Daoy (cell line): ENCODE data around the gene IQGAP1. TPM values are rescaled to one million over a fixed set of nuclear protein-coding genes. Genes with fewer than 3 reads are reported as not detected.
"Not testable (repeated sequence)": the region's sequence is repeated elsewhere in the genome, so short reads cannot be mapped to it uniquely, and the experiment has no call there.

Experiments used
- DNase-seq: peaks from one replicate; pipeline ENCODE4 v3.0.0-alpha.2; 2015; ENCODE audit warnings: low read depth
- total RNA-seq: library from RNA; depleted of rRNA; stranded (reverse); fragments of >200 nt; shearing (Covaris generic); gene quantifications from 2 replicates; pipeline ENCODE4 v1.2.3, GENCODE V29; 2014

IQGAP1 gene
- total RNA-seq, 1 experiment from 2014 or later: 143 TPM

DNA sequence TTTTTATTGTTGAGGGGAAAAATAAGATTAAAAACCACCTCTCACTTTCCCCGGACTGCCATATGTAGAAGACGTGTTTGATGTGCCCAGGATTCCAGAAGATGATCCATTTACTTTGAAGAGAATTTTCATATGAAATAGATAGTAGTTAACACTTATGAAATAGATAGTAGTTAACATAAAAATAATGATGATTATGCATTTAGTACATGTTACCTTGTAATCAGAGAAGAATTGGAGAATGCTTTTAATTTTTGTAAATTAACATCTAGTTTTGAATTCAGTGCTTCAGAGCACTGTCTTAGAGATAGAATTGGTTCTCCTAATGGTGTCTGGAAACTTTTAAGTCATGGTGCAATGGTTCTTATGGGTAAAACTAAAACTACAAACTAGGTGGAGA, 95.6 kb downstream of the IQGAP1 start:
- DNase-seq: no peak

DNA sequence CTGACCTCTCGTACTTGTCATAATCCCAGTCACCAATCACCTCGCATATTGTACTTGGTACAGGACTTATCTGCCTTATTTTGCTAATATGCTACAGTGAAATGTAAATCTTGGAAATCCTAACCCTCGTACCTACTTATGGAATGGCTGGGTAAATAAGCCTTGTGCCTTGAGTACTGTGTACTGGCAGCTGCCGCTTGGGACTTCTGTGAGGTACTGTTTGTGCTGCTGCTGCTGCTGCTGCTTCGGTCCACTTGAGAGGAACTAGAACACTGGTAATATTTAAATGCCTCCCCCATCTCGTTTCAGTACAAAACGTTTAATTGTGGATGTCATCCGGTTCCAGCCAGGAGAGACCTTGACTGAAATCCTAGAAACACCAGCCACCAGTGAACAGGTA, 99.1 kb downstream of the IQGAP1 start:
- no peak for DNase-seq

DNA sequence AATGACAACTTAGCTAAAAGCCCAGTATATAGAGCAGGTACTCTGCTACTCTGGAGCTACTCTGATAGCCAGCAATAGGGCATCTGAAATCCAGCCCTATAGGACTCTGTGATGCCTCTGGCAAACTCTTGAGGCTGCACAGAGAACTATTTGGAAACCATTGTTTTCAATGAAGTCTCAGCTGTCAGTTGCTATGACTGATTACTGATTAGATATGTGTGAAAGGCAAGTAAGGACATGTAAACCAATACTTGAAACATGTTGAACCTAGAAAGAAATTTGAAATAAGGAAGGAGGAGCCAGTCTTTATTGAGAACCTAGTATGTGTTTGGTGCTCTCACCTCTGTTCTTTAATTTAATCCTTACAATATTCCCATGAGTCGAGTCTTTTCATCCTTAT, 101.5 kb downstream of the IQGAP1 start:
- DNase-seq: no peak

DNA sequence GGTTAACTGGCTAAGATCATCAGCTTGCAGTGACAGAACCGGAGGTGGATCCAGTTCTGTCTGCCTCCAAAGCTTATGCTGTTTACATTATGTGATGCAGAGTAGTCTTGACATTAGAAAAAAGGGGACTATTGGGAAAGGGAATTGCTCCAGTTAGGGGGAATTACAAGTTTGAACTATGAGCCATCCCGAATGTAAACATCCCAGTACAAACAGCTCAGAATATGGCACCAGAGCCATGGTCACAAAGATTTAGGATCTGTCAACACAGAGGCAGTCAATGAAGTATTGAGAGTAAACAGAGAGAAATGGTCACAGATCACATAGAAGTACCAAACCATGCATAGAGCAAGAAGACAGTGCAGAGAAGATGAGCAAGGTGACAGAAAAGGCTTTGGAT, 101.9 kb downstream of the IQGAP1 start:
- no peak for DNase-seq

GRCh38 chr15:90493647-90494046, 105.6 kb downstream of the IQGAP1 start:
- DNase-seq: no peak

- no peak for DNase-seq
Observed at GRCh38 chr15:90495067-90495466, 107.0 kb downstream of the IQGAP1 start.

DNA sequence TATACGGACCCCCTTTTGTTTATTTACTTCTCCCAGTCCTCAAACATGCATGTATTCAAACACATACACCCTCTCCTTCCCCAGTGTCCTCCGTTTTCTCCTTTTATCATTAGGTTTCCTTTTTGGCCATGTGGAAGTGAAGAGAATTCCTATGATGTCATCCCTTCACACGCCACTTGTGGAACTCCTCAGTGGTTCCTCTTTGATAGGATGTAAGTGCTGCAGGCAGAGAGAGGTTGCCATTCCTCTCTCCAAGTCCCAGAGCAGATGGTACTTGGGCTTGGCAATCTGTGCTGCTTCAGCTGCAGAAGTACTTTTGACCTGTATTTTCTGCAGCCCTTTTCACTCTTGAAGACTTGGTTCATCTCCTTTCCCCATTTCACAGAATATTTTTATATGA, 108.7 kb downstream of the IQGAP1 start:
- no peak for DNase-seq

DNA sequence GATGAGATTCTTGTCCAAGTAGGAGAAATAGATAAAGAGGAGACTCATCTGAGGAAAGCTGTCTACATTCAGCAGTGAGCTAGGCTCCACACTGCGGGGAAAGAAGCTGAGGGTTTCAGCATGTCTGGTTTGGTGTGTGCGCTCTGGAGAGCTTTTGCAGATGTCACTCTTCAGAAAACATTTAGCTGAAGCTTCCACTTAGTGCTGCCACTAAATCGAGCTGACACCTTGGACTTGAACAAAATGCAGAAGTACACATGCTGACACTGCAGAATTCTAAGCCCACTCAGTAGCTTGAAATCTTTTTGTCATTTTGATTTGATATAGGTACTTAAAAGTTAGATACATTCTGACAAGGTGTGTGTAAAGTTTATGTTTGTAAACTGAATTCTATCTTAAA, 109.3 kb downstream of the IQGAP1 start:
- DNase-seq: no peak

DNA sequence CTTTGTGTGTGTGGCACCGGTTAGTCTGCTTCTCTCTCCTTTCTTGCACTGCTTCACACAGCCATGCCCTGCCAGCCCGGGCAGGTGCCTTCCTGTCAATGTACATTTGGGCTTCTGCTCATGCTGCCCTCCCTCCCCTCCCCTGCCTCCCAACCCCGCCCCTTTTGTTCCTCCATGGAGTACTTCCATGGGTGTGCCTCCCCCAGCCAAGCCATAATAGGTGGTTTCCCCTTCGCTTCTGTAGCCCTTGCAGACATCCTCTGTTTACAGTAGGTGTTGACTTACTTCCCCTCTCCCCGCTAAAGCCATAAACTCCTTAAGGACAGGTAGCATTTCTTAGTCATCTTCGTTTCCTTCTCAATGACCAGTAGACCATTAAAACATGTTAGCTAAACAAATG, 109.9 kb downstream of the IQGAP1 start:
- no peak for DNase-seq

- no peak for DNase-seq
Observed at GRCh38 chr15:90500171-90500570, 112.1 kb downstream of the IQGAP1 start.

- DNase-seq: no peak
Observed at GRCh38 chr15:90501898-90502297, 113.9 kb downstream of the IQGAP1 start.

GRCh38 chr15:90510781-90511180, 122.7 kb downstream of the IQGAP1 start:
- DNase-seq: not testable (repeated sequence)

DNA sequence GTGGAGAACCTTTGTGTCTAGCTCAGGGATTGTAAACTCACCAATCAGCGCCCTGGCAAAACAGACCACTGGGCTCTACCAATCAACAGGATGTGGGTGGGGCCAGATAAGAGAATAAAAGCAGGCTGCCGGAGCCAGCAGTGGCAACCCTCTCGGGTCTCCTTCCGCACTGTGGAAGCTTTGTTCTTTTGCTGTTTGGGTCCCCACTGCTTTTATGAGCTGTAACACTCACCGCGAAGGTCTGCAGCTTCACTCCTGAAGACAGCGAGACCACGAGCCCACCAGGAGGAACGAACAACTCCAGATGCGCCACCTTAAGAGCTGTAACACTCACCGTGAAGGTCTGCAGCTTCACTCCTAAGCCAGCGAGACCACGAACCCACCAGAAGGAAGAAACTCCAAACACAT, 123.2 kb downstream of the IQGAP1 start:
- not testable (repeated sequence) for DNase-seq

DNA sequence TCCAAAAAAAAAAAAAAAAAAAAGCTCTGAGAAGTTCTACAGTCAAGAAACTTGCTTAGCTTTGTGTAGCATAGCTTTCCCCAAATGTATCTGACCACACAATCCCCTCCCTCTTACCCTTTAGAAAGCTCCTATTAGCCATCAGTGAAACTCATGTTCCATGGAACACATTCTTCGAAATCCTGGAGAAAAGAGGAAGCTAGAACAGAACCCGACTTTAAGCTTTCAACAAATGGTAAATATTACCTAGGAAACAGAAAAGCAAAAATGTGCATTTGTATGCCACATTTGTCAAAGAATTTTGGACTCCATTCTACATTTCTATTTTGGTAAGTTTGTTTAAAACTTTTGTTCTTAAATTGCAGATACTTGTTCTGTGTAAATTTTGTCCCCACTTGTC, 124.2 kb downstream of the IQGAP1 start:
- DNase-seq: no peak

GRCh38 chr15:90512981-90513380, 124.9 kb downstream of the IQGAP1 start:
- no peak for DNase-seq

DNA sequence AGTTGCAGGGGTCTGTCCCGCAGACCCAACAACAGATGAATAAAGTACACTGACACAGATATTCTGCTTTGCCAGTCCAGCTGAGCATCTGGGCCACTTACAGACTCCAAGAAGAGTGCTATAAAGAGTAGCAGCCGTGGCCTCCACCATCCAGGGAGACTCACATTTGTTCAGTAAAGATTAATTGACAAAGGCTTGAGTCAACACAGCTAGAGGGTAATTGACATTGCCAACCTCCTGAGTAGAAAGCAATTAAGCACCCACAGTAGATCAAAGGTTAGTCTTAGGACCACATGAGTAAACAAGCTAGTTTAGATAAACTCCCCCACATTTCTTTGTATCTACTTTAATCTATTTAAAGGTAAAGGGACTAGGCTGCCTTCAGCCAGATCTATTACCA, 125.4 kb downstream of the IQGAP1 start:
- DNase-seq: no peak

DNA sequence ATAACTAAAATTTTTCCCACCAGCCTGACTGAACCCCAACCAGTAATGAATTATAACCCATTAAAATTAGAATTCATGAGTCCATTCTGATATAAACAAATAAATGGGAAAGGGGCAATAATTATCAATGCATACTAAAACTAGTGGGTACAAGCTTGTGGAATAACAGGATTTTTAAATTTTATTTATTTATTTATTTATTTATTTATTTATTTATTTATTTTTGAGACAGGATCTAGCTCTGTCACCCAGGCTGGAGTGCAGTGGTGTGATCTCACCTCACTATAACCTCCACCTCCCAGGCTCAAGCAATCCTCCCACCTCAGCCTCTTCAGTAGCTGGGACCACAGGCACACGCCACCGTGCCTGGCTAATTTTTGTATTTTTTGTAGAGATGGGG, 125.9 kb downstream of the IQGAP1 start:
- DNase-seq: not testable (repeated sequence)

DNA sequence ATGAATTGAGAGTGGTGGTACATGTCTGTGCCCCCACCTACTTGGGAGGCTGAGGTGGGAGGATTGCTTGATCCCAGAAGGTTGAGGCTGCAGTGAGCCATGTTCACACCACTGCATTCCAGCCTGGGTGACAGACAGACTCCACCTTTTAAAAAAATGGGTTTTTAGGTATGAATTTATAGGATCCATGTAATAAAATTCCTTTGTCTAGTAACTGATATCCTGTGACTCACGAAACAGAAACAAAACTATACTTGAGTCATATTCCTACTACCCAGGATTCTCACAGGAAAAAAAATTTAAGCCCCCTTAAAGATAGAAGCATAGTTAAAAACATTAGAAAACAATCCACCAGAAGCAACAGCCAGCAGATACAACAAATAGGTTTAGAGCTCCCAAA, 131.6 kb downstream of the IQGAP1 start:
- peak; percentile 37 for DNase-seq

GRCh38 chr15:90520365-90520764, 132.3 kb downstream of the IQGAP1 start:
- DNase-seq: no peak

DNA sequence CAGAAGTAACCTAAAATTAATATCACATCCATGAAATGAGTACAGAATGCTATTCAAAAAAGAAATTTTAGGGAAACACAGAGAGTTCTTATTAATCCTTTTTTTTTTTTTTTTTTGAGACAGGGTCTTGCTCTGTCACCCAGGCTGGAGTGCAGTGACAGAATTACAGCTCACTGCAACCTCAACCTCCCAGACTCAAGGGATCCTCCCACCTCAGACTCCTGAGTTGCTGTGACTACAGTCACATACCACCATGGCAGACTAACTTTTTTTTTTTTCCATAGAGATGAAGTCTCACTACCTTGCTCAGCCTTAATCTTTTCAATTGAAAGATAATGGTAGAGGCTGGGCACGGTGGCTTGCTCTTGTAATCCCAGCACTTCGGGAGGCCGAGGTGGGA, 135.3 kb downstream of the IQGAP1 start:
- DNase-seq: no peak

DNA sequence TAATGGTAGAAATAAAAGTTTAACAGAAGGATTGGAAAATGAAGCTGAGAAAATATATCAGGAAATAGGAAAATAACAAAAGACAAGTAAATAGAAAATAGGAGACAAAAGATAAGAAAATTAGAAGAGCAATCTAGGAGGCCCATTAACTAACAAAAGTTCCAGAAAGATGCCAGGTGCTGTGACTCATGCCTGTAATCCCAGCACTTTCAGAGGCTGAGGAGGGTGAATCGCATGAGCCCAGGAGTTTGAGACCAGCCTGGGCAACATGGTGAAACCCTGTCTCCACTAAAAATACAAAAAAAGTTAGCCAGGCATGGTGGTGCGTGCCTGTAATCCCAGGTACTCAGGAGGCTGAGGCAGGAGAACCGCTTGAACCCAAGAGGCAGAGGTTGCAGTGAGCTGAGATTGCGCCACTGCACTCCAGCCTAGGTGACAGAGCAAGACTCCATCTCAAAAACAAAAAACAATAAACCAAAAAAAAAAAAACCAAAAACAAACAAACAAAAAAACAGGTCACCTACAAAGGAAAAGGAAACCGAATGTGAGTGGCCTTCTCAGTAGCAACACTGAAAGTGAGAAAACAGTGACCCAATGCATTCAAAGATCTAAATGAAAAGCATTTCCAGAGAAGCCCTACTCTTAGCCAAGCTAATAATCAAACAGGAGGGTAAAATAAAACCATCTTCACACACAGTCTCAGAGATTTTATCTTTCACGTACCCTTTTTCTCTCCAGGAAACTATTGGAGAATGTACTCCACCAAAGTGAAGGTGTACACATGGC, 136.2 kb downstream of the IQGAP1 start:
- not testable (repeated sequence) for DNase-seq

GRCh38 chr15:90529011-90529370, 140.9 kb downstream of the IQGAP1 start:
- no peak for DNase-seq

- DNase-seq: peak; percentile 62
Observed at GRCh38 chr15:90529371-90530249, 141.6 kb downstream of the IQGAP1 start, which contains the start of gene CRTC3. Gene CRTC3 (plus strand): TSS chr15:90529923. CDS start chr15:90530072, 149 bp downstream.
